Adrenal gland (tissue), 5 donors: ENCODE measurements around the gene AGXT.

Experiments
- POLR2A ChIP-seq, 2 donors: fragments of 450-650 bp; IDR thresholded peaks; one replicate each; pipeline ENCODE4 v1.6.1; 2017; ENCODE audit warnings: antibody characterized with exemption in 2 of 2, mild to moderate bottlenecking in 2 of 2, moderate library complexity in 1 of 2
- TF ChIP-seq, protein P1 (sequence below), 6 experiments: fragments of 450-650 bp in 4 of 6; fragments of 200-600 bp in 2 of 6; sonication (generic) in 1 of 6; IDR thresholded peaks; 1 replicate in 5 of 6; 2 replicates in 1 of 6; pipeline versions ENCODE4 v1.5.1 to v1.8.0; 2016 to 2021; ENCODE audit warnings: antibody characterized with exemption in 6 of 6, mild to moderate bottlenecking in 2 of 6, moderate library complexity in 1 of 6
- donor health status: DM: no; HTN: no; CAD: no.

DNA sequence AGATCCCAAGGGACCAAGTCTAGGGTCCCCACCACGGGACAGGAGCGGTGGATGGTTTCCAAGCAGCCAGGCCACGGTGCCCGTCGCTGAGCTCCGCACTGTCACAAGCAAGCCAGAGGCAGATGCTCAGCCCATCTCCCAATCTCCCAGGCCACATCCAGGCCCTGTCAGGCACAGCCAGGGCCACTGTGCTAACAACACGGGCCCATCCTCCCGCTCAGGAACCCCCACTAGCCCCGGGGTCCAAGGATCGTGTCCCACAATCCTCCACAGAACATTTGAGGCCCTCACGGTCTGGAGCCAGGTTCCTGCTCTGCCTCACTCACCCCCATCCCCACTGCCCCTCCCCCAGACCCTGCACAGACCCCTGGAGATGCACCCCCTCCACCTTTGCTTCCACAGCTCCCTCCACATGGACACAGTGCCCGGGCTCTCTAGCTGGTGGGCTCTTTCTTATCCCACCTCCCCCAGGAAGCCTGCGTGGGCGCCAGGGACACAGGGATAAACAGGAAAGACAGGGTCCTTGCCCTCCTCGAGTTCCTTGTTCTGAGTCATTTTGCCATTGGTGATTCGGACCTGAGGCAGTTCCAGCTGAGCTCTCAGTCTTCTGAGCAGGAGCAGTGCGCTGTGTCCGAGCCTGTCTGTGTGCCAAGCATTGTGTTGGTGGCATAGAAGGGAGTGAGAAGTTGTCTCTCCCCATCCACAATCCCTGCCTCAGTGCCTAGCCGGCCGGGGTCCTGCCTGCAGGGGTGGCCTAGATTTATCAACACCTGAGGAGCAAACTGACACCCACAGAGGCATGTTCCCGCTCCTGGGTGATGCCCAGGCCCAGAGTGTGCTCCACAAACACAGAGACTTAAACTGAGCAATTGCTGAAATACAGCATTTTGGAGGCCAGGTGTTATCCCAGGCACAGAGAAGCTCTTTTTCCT lies 44.5 kb downstream of the AGXT start:
- no peak for TF ChIP-seq POLR2A (IDR thresholded peaks at IDR 0.05)
- TF ChIP-seq, protein P1, sequence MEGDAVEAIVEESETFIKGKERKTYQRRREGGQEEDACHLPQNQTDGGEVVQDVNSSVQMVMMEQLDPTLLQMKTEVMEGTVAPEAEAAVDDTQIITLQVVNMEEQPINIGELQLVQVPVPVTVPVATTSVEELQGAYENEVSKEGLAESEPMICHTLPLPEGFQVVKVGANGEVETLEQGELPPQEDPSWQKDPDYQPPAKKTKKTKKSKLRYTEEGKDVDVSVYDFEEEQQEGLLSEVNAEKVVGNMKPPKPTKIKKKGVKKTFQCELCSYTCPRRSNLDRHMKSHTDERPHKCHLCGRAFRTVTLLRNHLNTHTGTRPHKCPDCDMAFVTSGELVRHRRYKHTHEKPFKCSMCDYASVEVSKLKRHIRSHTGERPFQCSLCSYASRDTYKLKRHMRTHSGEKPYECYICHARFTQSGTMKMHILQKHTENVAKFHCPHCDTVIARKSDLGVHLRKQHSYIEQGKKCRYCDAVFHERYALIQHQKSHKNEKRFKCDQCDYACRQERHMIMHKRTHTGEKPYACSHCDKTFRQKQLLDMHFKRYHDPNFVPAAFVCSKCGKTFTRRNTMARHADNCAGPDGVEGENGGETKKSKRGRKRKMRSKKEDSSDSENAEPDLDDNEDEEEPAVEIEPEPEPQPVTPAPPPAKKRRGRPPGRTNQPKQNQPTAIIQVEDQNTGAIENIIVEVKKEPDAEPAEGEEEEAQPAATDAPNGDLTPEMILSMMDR (IDR thresholded peaks at IDR 0.05), result no peak
